Measurements from ENCODE around the gene GPN2. TPM values are rescaled to one million over a fixed set of nuclear protein-coding genes. Genes with fewer than 3 reads are reported as not detected.

Gene GPN2
- total RNA-seq, 1 experiment from 2014 or later: 23.4 TPM

- Mint-ChIP-seq H3K4me1 (ENCODE audit: low read depth, unreplicated experiment) (peaks cover 31% of the 10 kb centered on the region), H3K4me3 (ENCODE audit: low read depth, unreplicated experiment) (no peak overlapping the region), H3K9me3 (ENCODE audit: low read depth, unreplicated experiment) (no peaks in the 10 kb centered on the region), H3K27me3 (ENCODE audit: unreplicated experiment) (no peaks in the 10 kb centered on the region), H3K36me3 (ENCODE audit: insufficient read depth, unreplicated experiment) (peaks cover 8% of the 10 kb centered on the region), H3K27ac (ENCODE audit: unreplicated experiment) (no peak overlapping the region)
- DNase-seq: no peak
- CTCF ChIA-PET: no interaction called here
- BruUV-seq (replicated peaks): no TSS peak
- TF ChIP-seq CTCF (IDR thresholded peaks at IDR 0.05; ENCODE audit: unreplicated experiment): no peak
- intact Hi-C loops (cut with micrococcal nuclease; ENCODE audit: unreplicated experiment): no loop called here
These were observed 19.9 kb upstream of the GPN2 start for GRCh38 chr1:26909951-26910342.

GRCh38 chr1:26907071-26907917 is 17.2 kb upstream of the GPN2 start:
- no TSS peak for BruUV-seq (replicated peaks)
- Mint-ChIP-seq H3K4me3 (ENCODE audit: low read depth, unreplicated experiment) (no peak overlapping the region), H3K36me3 (ENCODE audit: insufficient read depth, unreplicated experiment) (peaks cover 8% of the 10 kb centered on the region), H3K27me3 (ENCODE audit: unreplicated experiment) (no peaks in the 10 kb centered on the region), H3K4me1 (ENCODE audit: low read depth, unreplicated experiment) (peaks cover 31% of the 10 kb centered on the region), H3K9me3 (ENCODE audit: low read depth, unreplicated experiment) (no peaks in the 10 kb centered on the region), H3K27ac (ENCODE audit: unreplicated experiment) (no peak overlapping the region)
- intact Hi-C loops (cut with micrococcal nuclease; ENCODE audit: unreplicated experiment): no loop called here
- DNase-seq: peak; percentile 62
- no peak for TF ChIP-seq CTCF (IDR thresholded peaks at IDR 0.05; ENCODE audit: unreplicated experiment)
- CTCF ChIA-PET: interaction anchor here (0.6 kb wide), 1 partner anchor 10 kb away, joined by 3 read pairs; no protein-coding TSS in a partner anchor

GRCh38 chr1:26900815-26901511 is 10.9 kb upstream of the GPN2 start:
- intact Hi-C loops (cut with micrococcal nuclease; ENCODE audit: unreplicated experiment): no loop called here
- Mint-ChIP-seq H3K36me3 (ENCODE audit: insufficient read depth, unreplicated experiment) (peaks cover 24% of the 10 kb centered on the region), H3K27me3 (ENCODE audit: unreplicated experiment) (no peaks in the 10 kb centered on the region), H3K27ac (ENCODE audit: unreplicated experiment) (peak overlapping the region; percentile 98), H3K4me3 (ENCODE audit: low read depth, unreplicated experiment) (peak overlapping the region; percentile 91), H3K9me3 (ENCODE audit: low read depth, unreplicated experiment) (no peaks in the 10 kb centered on the region), H3K4me1 (ENCODE audit: low read depth, unreplicated experiment) (peaks cover 7% of the 10 kb centered on the region)
- CTCF ChIA-PET: interaction anchor here (0.6 to 1.1 kb wide), 5 partner anchors 8 to 349 kb away, joined by 3 to 7 read pairs (median 3); no protein-coding TSS in a partner anchor
- no TSS peak for BruUV-seq (replicated peaks)
- DNase-seq: no peak
- no peak for TF ChIP-seq CTCF (IDR thresholded peaks at IDR 0.05; ENCODE audit: unreplicated experiment)

- intact Hi-C loops (cut with micrococcal nuclease; ENCODE audit: unreplicated experiment): no loop called here
- CTCF ChIA-PET: interaction anchor here (0.6 to 1.1 kb wide), 5 partner anchors 8 to 100 kb away, joined by 3 to 7 read pairs (median 4); no protein-coding TSS in a partner anchor
- BruUV-seq (replicated peaks): TSS peak; percentile 90
These were observed 10.1 kb upstream of the GPN2 start, which contains the start of gene GPATCH3 for GRCh38 chr1:26900001-26900814. Gene GPATCH3 (minus strand): TSS chr1:26900467. CDS start chr1:26900442, 25 bp downstream.

More at GRCh38 chr1:26900001-26900814, 10.1 kb upstream of the GPN2 start, which contains the start of gene GPATCH3:
- DNase-seq: peak; percentile 80
- peak within 1 kb of the TSS; percentile 91 for H3K4me3 Mint-ChIP-seq (ENCODE audit: low read depth, unreplicated experiment)
- TF ChIP-seq CTCF (IDR thresholded peaks at IDR 0.05; ENCODE audit: unreplicated experiment): no peak
- no peaks in the 10 kb centered on the region for H3K9me3 Mint-ChIP-seq (ENCODE audit: low read depth, unreplicated experiment)
- peaks cover 24% of the 10 kb centered on the region for H3K36me3 Mint-ChIP-seq (ENCODE audit: insufficient read depth, unreplicated experiment)
- H3K4me1 Mint-ChIP-seq (ENCODE audit: low read depth, unreplicated experiment): peaks cover 7% of the 10 kb centered on the region
- no peaks in the 10 kb centered on the region for H3K27me3 Mint-ChIP-seq (ENCODE audit: unreplicated experiment)
- H3K27ac Mint-ChIP-seq (ENCODE audit: unreplicated experiment): peak within 1 kb of the TSS; percentile 98

Measured in Calu3 (cell line).